ENCODE measurements around the gene C1QA. TPM values are rescaled to one million over a fixed set of nuclear protein-coding genes. Genes with fewer than 3 reads are reported as not detected.

The C1QA gene
- polyA plus RNA-seq, 1 of the 3 experiments (the other 2 are of a cell fraction): not detected

- no peak for TF ChIP-seq USF1 (IDR thresholded peaks at IDR 0.05; ENCODE audit: borderline replicate concordance, low read depth)
- TF ChIP-seq NRF1 (IDR thresholded peaks at IDR 0.05; ENCODE audit: low read depth, low read length): no peak
- no peak for TF ChIP-seq RFX5 (IDR thresholded peaks at IDR 0.05; ENCODE audit: low read length)
- TF ChIP-seq POLR2AphosphoS5 (IDR thresholded peaks at IDR 0.05; ENCODE audit: low read depth, low read length): no peak
- no peak for TF ChIP-seq RCOR1 (IDR thresholded peaks at IDR 0.05; ENCODE audit: low read length)
- no peak for TF ChIP-seq CTCF (IDR thresholded peaks at IDR 0.05)
- TF ChIP-seq USF2 (IDR thresholded peaks at IDR 0.05; ENCODE audit: borderline replicate concordance, low read depth, low read length): no peak
- TF ChIP-seq MXI1 (IDR thresholded peaks at IDR 0.05; ENCODE audit: low read depth, low read length): no peak
- no peak for TF ChIP-seq SMC3 (IDR thresholded peaks at IDR 0.05; ENCODE audit: low read depth, low read length)
- no peak for TF ChIP-seq SIN3A (IDR thresholded peaks at IDR 0.05; ENCODE audit: borderline replicate concordance, low read depth, low read length)
- no peak for TF ChIP-seq ZBTB33 (IDR thresholded peaks at IDR 0.05; ENCODE audit: borderline replicate concordance, low read depth)
- no peak for TF ChIP-seq TEAD4 (IDR thresholded peaks at IDR 0.05; ENCODE audit: borderline replicate concordance, insufficient read depth)
- no peak for TF ChIP-seq NFIC (IDR thresholded peaks at IDR 0.05; ENCODE audit: borderline replicate concordance)
- TF ChIP-seq EP300 (IDR thresholded peaks at IDR 0.05; ENCODE audit: borderline replicate concordance in 1 of 2, low read depth in 1 of 2, low read length in 1 of 2): no peak
- no peak for TF ChIP-seq FOXM1 (IDR thresholded peaks at IDR 0.05; ENCODE audit: low read depth)
- TF ChIP-seq JUND (IDR thresholded peaks at IDR 0.05): no peak
- TF ChIP-seq EZH2phosphoT487 (IDR thresholded peaks at IDR 0.05; ENCODE audit: borderline replicate concordance, low read depth): no peak
- no peak for TF ChIP-seq FOSL2 (IDR thresholded peaks at IDR 0.05; ENCODE audit: borderline replicate concordance, low read depth)
- 73% methylated on average over 30 of the region's 30 CpGs for WGBS (ENCODE audit: low lambda C conversion rate)
- H3K9me2 ChIP-seq: no peaks in the 10 kb centered on the region
- no peaks in the 10 kb centered on the region for H3K9me3 ChIP-seq
- no peaks in the 10 kb centered on the region for H3F3A ChIP-seq (replicated peaks; ENCODE audit: insufficient read depth)
- H2AFZ ChIP-seq (ENCODE audit: low read depth): no peak overlapping the region
- H3K27me3 ChIP-seq (ENCODE audit: insufficient read depth): peaks cover 3% of the 10 kb centered on the region; the same call in 1 of the 2 replicates
- ChIA-PET POLR2A (no interaction called here), CTCF (interaction anchor here (1.1 kb wide), 1 partner anchor 12 kb away, joined by 3 read pairs; no protein-coding TSS in a partner anchor)
- peaks cover 0 to 6% of the 10 kb centered on the region in 2 experiments; a peak in 1 of 4 replicates for H3K4me1 ChIP-seq (ENCODE audit: control insufficient read depth in 1 of 2, insufficient read depth in 2 of 2, low read depth in 1 of 2, low read length in 1 of 2)
- no peak overlapping the region for H3K27ac ChIP-seq (ENCODE audit: low read depth in 2 of 2, low read length in 1 of 2)
- H3K9ac ChIP-seq: no peak overlapping the region
- H3K4me3 ChIP-seq (ENCODE audit: low read depth in 2 of 2, low read length in 1 of 2): no peak overlapping the region
- no peaks in the 10 kb centered on the region for H4K20me1 ChIP-seq (ENCODE audit: insufficient read depth)
- no peak for DNase-seq
- no peaks in the 10 kb centered on the region for H3K36me3 ChIP-seq (replicated peaks in 1 of 2; ENCODE audit: control insufficient read depth in 1 of 2, insufficient read depth in 2 of 2, low read length in 1 of 2)
- no peak overlapping the region for H3K4me2 ChIP-seq
- H3K79me2 ChIP-seq (ENCODE audit: insufficient read depth): no peaks in the 10 kb centered on the region
Measured at GRCh38 chr1:22597301-22597965, 39.0 kb upstream of the C1QA start.
